Measurements from ENCODE around the gene FNDC3B.
"Not testable (repeated sequence)": the region's sequence is repeated elsewhere in the genome, so short reads cannot be mapped to it uniquely, and the experiment has no call there.

FNDC3B gene

DNA sequence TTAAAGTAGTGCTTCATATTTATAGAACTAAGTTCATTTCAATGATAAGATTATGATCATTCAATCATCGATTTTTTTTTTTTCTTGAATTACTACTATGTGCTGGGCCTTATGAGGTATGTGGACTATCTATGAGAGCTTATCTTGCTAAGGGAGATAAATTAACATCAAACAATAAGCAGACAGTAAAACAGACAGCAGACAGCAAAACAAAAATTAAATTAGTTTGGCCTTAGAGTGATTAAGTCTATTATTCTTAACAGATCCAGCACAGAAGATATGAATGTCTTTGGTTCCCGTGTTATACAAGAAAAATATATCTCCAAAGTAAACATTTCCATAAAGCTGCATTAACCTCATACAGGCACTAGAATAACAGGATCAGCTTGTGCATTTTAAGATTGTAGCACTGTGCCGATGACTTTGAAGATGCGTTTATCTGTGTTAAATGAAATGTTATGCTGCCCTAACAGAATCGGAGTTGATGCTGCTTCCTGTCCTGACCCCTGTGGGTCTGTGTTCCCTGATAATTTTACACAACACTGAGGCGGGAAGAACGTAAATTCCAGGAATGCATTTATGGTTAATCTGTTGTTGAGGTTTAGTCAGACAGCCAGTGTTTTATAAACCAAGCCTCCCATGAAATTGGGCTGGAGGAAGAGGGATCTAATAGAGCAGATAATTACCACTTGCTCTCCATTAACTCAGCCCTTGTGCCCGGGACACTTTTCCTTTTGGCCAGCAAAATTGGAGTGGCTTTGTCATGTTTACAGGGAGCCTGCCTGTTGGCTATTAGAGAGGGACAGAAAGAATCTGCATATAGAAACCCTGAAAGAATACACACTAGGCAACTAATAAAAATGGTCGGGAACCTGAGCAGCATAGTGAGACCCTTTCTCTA, 328.1 kb downstream of the FNDC3B start:
- TF ChIP-seq, protein P1, sequence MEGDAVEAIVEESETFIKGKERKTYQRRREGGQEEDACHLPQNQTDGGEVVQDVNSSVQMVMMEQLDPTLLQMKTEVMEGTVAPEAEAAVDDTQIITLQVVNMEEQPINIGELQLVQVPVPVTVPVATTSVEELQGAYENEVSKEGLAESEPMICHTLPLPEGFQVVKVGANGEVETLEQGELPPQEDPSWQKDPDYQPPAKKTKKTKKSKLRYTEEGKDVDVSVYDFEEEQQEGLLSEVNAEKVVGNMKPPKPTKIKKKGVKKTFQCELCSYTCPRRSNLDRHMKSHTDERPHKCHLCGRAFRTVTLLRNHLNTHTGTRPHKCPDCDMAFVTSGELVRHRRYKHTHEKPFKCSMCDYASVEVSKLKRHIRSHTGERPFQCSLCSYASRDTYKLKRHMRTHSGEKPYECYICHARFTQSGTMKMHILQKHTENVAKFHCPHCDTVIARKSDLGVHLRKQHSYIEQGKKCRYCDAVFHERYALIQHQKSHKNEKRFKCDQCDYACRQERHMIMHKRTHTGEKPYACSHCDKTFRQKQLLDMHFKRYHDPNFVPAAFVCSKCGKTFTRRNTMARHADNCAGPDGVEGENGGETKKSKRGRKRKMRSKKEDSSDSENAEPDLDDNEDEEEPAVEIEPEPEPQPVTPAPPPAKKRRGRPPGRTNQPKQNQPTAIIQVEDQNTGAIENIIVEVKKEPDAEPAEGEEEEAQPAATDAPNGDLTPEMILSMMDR (IDR thresholded peaks at IDR 0.05; ENCODE audit: extremely low read depth, missing control alignments), result no peak
- DNase-seq (ENCODE audit: low spot score), result no peak

DNA sequence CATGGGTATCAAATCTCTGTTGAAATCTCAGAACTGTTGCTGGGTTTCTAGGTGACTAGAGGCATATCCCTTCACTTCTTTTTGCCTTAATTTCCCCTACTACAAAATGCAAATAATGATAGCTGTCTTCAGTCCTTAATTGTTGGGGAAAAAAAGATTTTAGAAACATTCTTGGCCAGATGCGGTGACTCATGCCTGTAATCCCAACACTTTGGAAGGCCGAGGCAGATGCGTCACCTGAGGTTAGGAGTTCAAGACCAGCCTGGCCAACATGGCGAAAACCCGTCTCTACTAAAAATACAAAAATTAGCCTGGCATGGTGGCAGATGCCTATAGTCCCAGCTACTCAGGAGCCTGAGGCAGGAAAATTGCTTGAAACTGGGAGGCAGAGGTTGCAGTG, 329.2 kb downstream of the FNDC3B start:
- not testable (repeated sequence) for DNase-seq (ENCODE audit: low spot score)

DNA sequence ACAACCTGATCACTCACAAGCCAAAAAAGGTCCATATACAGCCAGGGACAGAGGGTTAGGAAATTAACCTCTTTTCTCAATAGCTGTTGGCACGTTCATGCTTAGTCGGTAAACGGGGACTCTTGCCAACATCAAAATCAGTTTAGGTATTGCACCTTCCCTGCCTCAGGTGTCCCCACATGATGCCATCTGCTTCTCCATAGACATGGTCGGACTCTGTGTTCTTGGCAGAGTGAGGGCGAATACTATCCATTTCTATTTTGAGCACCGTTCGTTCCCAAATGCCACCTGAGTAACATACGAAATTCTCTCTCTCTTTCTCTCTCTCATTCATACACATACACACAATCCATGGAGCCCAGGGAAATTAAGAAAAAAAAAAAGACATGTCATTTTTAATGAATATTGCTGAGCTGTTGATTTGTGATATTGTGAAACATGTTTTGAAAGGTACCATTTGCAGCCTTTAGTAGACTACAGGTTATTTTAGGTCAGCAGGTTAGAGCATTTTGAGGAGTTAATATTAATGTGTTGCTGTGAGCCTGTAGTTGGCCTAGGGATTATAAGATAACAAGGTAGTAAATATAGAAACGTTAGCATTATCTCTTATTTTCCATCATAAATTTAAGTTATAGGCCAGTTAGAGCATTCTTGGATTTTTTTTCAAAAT, 330.3 kb downstream of the FNDC3B start:
- DNase-seq (ENCODE audit: low spot score), result no peak
- TF ChIP-seq, protein P1 (IDR thresholded peaks at IDR 0.05; ENCODE audit: extremely low read depth, missing control alignments), result no peak

DNA sequence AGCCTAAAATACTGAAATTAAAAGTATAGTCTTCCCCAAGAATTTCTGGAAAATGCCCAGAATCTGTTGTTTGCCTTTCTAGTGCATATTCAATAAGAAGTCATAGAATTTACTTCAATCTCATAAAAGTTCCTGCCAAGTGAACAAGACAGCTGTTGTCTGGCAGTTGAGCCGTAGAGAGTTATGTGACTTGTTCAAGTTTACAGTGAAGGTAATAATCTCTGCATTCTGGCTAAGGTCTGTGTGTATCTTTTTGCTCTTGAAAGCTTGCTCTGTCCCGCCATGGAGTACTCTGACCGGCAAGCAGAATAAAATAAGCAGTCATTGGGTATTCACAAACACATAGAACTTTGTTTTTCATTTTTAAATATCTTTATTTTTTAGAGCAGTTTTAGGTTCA, 331.0 kb downstream of the FNDC3B start:
- TF ChIP-seq, protein P1 (IDR thresholded peaks at IDR 0.05; ENCODE audit: extremely low read depth, missing control alignments), result no peak
- no peak for DNase-seq (ENCODE audit: low spot score)

DNA sequence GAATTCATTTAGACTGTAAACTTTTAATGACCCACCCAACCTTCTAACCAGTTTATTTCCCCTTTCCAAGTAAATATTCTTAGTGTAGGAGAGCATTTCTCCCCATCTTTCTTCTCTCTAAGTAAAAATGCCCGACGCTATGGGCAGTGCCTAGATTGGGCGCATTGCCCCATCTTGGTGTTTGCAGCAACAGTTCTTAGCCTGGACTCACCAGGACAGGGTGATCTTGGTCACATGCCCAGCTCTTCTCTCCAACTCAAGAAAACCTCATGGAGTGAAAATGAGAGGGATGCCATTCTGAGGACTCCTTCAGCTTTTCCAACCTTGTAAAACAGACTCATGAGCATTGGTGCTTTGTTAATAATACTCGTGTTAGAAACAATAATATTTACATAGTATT, 332.2 kb downstream of the FNDC3B start:
- TF ChIP-seq, protein P1 (IDR thresholded peaks at IDR 0.05; ENCODE audit: extremely low read depth, missing control alignments), result no peak
- no peak for DNase-seq (ENCODE audit: low spot score)

DNA sequence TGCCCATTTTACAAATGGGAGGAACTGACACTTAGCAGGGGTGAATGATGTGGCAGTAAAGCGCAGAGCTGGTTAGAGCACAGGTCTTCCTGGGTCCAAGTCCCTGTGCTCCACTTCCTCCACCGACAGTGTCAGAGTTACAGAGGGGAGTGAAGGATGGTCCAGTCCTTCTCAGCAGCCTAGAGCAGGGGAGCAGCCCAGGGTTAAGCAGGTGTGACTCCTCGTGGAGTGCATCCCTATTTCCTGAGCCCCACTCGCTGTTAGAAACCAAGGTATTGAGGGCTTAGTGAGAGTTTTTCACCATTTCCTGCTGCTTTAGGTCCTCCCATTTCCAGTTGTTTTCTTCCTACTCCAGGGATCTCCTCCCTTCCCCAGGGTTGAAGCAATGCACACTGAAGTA, 333.5 kb downstream of the FNDC3B start:
- TF ChIP-seq, protein P1 (IDR thresholded peaks at IDR 0.05; ENCODE audit: extremely low read depth, missing control alignments), result no peak
- no peak for DNase-seq (ENCODE audit: low spot score)

DNA sequence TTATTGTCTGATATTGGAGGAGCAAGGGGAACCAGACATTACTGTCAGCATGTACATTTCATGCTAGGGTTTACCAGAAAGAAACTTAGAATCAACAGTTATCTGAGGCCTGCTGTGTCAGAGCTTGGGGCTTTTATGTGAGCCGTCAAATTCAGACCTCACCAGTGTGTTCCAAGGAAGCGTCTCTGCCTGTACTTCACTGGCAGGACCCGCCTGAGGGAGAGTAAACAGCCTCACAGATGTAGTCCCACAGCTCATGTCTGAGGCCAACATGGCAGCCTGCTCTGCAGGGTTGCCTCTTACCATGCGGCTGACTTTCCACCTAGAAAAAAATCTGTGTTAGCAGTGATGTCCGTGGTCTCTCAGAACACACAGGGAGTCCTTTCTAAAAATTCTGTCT, 334.5 kb downstream of the FNDC3B start:
- TF ChIP-seq, protein P1 (IDR thresholded peaks at IDR 0.05; ENCODE audit: extremely low read depth, missing control alignments), result no peak
- DNase-seq (ENCODE audit: low spot score), result no peak

Measured in GM20000 (cell line).